ENCODE data around the gene SMARCD2.
"Not testable (repeated sequence)": the region's sequence is repeated elsewhere in the genome, so short reads cannot be mapped to it uniquely, and the experiment has no call there.

DNA sequence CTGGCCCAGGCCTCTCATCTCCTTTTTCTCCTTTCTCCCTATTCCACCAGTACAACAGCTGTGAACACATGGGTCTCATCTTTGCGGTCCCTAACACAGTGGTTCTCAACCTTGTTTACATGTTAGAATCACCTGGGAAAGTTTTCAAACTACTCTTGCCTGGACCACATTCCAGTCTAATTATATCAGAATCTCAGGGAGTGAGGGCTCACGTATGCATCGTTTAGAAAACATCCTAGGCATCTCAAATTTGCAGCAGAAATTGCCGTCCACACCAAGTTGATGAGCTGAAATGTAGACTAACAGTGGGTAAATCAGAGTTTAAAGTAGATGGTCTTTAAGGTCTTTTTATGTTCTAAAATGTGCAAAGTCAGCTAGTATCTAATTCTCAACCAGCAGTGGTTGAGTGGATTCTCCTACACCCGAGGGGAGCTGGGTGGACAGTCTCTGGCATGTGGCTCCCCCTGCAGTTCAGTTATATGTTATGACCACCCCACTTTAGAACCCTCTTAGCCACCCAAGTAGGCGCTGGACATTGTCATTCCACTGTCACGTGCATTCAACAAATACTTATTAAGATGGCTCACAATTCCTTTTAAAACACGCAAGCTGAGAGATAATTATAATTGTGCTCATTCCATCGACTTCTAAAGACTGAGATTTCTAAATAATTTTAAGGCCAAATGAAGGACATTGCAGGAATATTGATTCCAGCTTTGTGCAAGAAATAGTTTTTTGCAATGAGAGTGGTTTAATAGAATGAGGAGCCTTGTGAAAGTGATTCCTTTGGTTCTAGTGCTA lies 27.2 kb upstream of the SMARCD2 start:
- TF ChIP-seq, protein P1, sequence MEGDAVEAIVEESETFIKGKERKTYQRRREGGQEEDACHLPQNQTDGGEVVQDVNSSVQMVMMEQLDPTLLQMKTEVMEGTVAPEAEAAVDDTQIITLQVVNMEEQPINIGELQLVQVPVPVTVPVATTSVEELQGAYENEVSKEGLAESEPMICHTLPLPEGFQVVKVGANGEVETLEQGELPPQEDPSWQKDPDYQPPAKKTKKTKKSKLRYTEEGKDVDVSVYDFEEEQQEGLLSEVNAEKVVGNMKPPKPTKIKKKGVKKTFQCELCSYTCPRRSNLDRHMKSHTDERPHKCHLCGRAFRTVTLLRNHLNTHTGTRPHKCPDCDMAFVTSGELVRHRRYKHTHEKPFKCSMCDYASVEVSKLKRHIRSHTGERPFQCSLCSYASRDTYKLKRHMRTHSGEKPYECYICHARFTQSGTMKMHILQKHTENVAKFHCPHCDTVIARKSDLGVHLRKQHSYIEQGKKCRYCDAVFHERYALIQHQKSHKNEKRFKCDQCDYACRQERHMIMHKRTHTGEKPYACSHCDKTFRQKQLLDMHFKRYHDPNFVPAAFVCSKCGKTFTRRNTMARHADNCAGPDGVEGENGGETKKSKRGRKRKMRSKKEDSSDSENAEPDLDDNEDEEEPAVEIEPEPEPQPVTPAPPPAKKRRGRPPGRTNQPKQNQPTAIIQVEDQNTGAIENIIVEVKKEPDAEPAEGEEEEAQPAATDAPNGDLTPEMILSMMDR (conservative IDR thresholded peaks at IDR 0.05; ENCODE audit: low read length), result peak; percentile 56
- TF ChIP-seq EZH2phosphoT487 (IDR thresholded peaks at IDR 0.05; ENCODE audit: borderline replicate concordance), result not testable (repeated sequence)

Data from Loucy (cell line).